Lower leg skin (tissue), 4 donors: ENCODE measurements around the gene RGS7. TPM values are rescaled to one million over a fixed set of nuclear protein-coding genes. Genes with fewer than 3 reads are reported as not detected.
"Not testable (repeated sequence)": the region's sequence is repeated elsewhere in the genome, so short reads cannot be mapped to it uniquely, and the experiment has no call there.

ENCODE experiments used
- DNase-seq, 2 donors: peaks; one replicate each; pipeline ENCODE4 v3.0.0-alpha.2; 2019; ENCODE audit warnings: low spot score in 2 of 2
- H3K4me3 ChIP-seq: fragments of 200-600 bp; sonication (generic); 2 replicates; pipeline ENCODE4 v1.5.1; 2017; ENCODE audit warnings: mild to moderate bottlenecking, low read depth; ENCODE audit not compliant: poor library complexity, severe bottlenecking
- CTCF ChIP-seq, 3 donors: fragments of 450-650 bp; IDR thresholded peaks; one replicate each; pipeline ENCODE4 v1.5.1; 2016; ENCODE audit warnings: antibody characterized with exemption in 3 of 3, mild to moderate bottlenecking in 3 of 3, moderate library complexity in 2 of 3
- POLR2A ChIP-seq, 2 donors: fragments of 450-650 bp; IDR thresholded peaks; one replicate each; pipeline ENCODE4 v1.6.1; 2016 to 2017; ENCODE audit warnings: antibody characterized with exemption in 2 of 2, mild to moderate bottlenecking in 1 of 2, moderate library complexity in 1 of 2
- WGBS, 2 donors: methylation state at CpG; one replicate each; pipeline ENCODE4 v1.1.5; 2018; 5-methylcytosine and 5-hydroxymethylcytosine counted together
- intact Hi-C: fragments of 100-400 bp; cut with DNase I; formaldehyde crosslinking; loops from one replicate; pipeline ENCODE4 v1.15.0; 2023; ENCODE audit warnings: low total_unique reads
- total RNA-seq, 4 donors: library from RNA; depleted of rRNA; stranded (reverse); fragments of >200 nt; gene quantifications; one replicate each; pipeline ENCODE4 v1.1.0, GENCODE V29; 2016

Gene RGS7
- total RNA-seq, 4 donors from 2014 or later: not detected

DNA sequence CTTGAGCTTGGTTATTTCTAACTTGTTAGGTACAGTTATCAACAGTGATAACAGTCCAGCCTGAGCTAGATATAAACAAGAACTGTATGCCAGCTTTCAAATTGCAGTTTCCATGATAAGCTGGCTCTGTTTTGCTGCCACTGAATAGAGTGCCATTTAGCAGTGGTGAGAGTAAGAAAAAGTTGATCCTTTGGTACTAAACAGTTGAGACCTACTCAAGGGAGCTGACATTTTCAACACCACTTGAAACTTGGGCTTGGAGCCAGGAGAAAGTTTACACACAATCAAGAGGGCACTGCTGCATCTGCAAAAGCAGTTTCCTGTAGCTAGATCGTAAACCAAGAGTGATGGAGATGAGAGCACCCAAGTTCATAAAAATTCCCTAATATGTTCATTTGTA is 131.3 kb downstream of the RGS7 start:
- no peak overlapping the region for H3K4me3 ChIP-seq
- intact Hi-C loops: no loop called here
- no peak for DNase-seq
- no peak for TF ChIP-seq POLR2A (IDR thresholded peaks at IDR 0.05)
- TF ChIP-seq CTCF (IDR thresholded peaks at IDR 0.05): no peak
- 27 to 37% methylated on average over 1 of the region's 1 CpG for WGBS, 2 donors

GRCh38 chr1:241224189-241224588 is 132.8 kb downstream of the RGS7 start:
- H3K4me3 ChIP-seq, intact Hi-C loops, DNase-seq: not testable (repeated sequence)
- 91% methylated on average over 3 of the region's 3 CpGs for WGBS, 2 donors

DNA sequence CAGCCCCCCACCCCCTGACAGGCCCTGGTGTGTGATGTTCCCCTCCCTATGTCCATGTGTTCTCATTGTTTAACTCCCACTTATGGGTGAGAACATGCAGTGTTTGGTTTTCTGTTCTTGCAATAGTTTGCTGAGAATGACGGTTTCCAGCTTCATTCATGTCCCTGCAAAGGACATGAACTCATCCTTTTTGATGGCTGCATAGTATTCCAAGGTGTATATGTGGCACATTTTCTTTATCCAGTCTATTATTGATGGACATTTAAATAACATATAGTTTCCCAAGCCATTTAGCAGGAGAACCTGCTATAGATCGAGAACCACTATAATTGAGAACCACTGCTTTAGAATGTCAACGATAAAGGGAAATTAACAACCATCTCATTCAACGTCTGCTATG is 134.2 kb downstream of the RGS7 start:
- WGBS, 2 donors: 87 to 94% methylated on average over 4 of the region's 4 CpGs
- intact Hi-C loops, DNase-seq, H3K4me3 ChIP-seq: not testable (repeated sequence)

- TF ChIP-seq POLR2A (IDR thresholded peaks at IDR 0.05) (no peak), CTCF (IDR thresholded peaks at IDR 0.05) (no peak)
- WGBS, 2 donors: 68 to 71% methylated on average over 6 of the region's 6 CpGs
- intact Hi-C loops: no loop called here
- no peak overlapping the region for H3K4me3 ChIP-seq
- DNase-seq: no peak
Measured at GRCh38 chr1:241221319-241221718, 135.7 kb downstream of the RGS7 start.

- H3K4me3 ChIP-seq, DNase-seq, intact Hi-C loops: not testable (repeated sequence)
- 91 to 93% methylated on average over 1 of the region's 1 CpG for WGBS, 2 donors
Measured at GRCh38 chr1:241220913-241221312, 136.1 kb downstream of the RGS7 start.

DNA sequence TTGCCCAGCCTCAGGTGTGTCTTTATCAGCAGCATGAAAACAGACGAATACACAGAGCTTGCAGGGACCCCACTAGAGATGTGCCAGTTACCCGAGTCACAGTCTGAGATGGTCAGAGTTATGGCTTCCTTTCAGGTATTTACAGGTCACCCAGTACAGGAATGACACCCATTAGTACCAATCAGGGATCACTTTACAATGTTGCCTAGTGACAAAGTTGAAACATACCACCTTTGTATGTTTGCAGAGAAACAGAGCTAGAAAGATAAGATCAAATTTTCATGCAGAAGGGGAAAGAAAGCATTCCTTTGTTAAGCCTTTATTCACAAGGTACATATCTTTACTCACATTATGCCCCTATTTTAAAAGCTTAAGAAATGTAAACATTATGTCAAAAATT is 137.6 kb downstream of the RGS7 start:
- no peak for TF ChIP-seq POLR2A (IDR thresholded peaks at IDR 0.05)
- TF ChIP-seq CTCF (IDR thresholded peaks at IDR 0.05): no peak
- DNase-seq: no peak
- H3K4me3 ChIP-seq: no peak overlapping the region
- WGBS, 2 donors: 66 to 69% methylated on average over 2 of the region's 2 CpGs
- intact Hi-C loops: no loop called here

DNA sequence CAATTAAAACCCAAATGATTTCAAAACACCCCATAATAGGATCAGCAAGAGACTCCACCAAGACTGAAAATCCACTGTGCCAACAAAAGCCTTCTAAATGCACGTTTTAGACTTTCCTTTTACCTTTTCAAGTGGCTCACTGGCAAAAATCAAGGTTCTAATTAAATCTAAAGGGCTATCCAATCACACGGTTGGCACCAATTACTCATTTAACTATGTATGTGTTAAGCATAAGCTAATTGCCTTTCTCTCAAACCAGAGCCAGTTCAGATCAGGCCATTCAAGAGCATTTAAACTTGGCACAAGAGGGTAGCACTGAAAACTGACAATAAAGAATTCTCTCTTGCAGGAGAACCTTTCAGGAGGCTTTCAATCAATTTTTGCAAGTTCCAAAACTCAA is 139.5 kb downstream of the RGS7 start:
- no peak overlapping the region for H3K4me3 ChIP-seq
- intact Hi-C loops: no loop called here
- no peak for DNase-seq
- WGBS, 2 donors: 58 to 69% methylated on average over 2 of the region's 2 CpGs
- no peak for TF ChIP-seq CTCF (IDR thresholded peaks at IDR 0.05)
- no peak for TF ChIP-seq POLR2A (IDR thresholded peaks at IDR 0.05)
